CD14-positive monocyte (primary cell): Measurements from ENCODE around the gene ELMO2. TPM values are rescaled to one million over a fixed set of nuclear protein-coding genes. Genes with fewer than 3 reads are reported as not detected.

ENCODE experiments used
- DNase-seq, 3 donors: peaks; one replicate each; pipeline ENCODE4 v3.0.0-alpha.2; 2011 to 2022
- H2AFZ ChIP-seq: 2 replicates; pipeline ENCODE4 v1.6.0; 2012; ENCODE audit warnings: mild to moderate bottlenecking, low read depth, low read length, inconsistent platforms; ENCODE audit not compliant: insufficient read depth, poor library complexity, severe bottlenecking
- H3K27ac ChIP-seq, 2 donors: 1 replicate in 1 of 2; 2 replicates in 1 of 2; pipeline ENCODE4 v1.5.1; 2012 to 2013; ENCODE audit warnings: low read length in 2 of 2, control low read depth in 1 of 2, inconsistent platforms in 1 of 2, low read depth in 1 of 2, mild to moderate bottlenecking in 1 of 2
- H3K27me3 ChIP-seq, 2 donors: one replicate each; pipeline versions ENCODE4 v1.6.0 to v1.6.1; 2011 to 2013; ENCODE audit warnings: low read length in 2 of 2; ENCODE audit not compliant: control insufficient read depth in 2 of 2, insufficient read depth in 2 of 2
- H3K36me3 ChIP-seq, 2 donors: replicated peaks in 1 of 2; 1 replicate in 1 of 2; 2 replicates in 1 of 2; pipeline versions ENCODE4 v1.5.1 to v1.6.1; 2012 to 2013; ENCODE audit warnings: low read length in 2 of 2, control low read depth in 1 of 2, inconsistent platforms in 1 of 2, mild to moderate bottlenecking in 1 of 2; ENCODE audit not compliant: insufficient read depth in 2 of 2, control insufficient read depth in 1 of 2
- H3K4me1 ChIP-seq, 2 donors: 1 replicate in 1 of 2; 2 replicates in 1 of 2; pipeline versions ENCODE4 v1.5.1 to v1.6.1; 2012 to 2013; ENCODE audit warnings: low read length in 2 of 2, control low read depth in 1 of 2, inconsistent platforms in 1 of 2, mild to moderate bottlenecking in 1 of 2, moderate library complexity in 1 of 2; ENCODE audit not compliant: insufficient read depth in 2 of 2, control insufficient read depth in 1 of 2
- H3K4me2 ChIP-seq: replicated peaks from 2 replicates; pipeline ENCODE3; 2012; ENCODE audit warnings: low read length, moderate library complexity, mild to moderate bottlenecking; ENCODE audit not compliant: poor library complexity, severe bottlenecking; ENCODE audit errors: extremely low read depth
- H3K4me3 ChIP-seq, 3 experiments: fragments of 200-600 bp in 1 of 3; sonication (generic) in 1 of 3; replicated peaks in 1 of 3; 1 replicate in 2 of 3; 2 replicates in 1 of 3; pipeline ENCODE4 v1.5.1; 2011 to 2013; ENCODE audit warnings: low read length in 3 of 3, mild to moderate bottlenecking in 3 of 3, control low read depth in 2 of 3, low read depth in 2 of 3, inconsistent platforms in 1 of 3, moderate library complexity in 1 of 3
- H3K79me2 ChIP-seq: 2 replicates; pipeline ENCODE4 v1.6.0; 2012; ENCODE audit warnings: mild to moderate bottlenecking, control low read depth, inconsistent platforms, low read length, moderate library complexity; ENCODE audit not compliant: insufficient read depth
- H3K9ac ChIP-seq: 2 replicates; pipeline ENCODE4 v1.6.0; 2017; ENCODE audit warnings: low read length, mild to moderate bottlenecking; ENCODE audit not compliant: insufficient read depth, poor library complexity, severe bottlenecking
- H3K9me3 ChIP-seq, 2 donors: replicated peaks in 1 of 2; 1 replicate in 1 of 2; 2 replicates in 1 of 2; pipeline versions ENCODE4 v1.5.1 to v1.6.1; 2012 to 2013; ENCODE audit warnings: low read length in 2 of 2, control low read depth in 1 of 2; ENCODE audit not compliant: control insufficient read depth in 1 of 2, insufficient read depth in 1 of 2
- H4K20me1 ChIP-seq: 2 replicates; pipeline ENCODE4 v1.6.0; 2012; ENCODE audit warnings: mild to moderate bottlenecking, low read length, control low read depth, moderate library complexity; ENCODE audit not compliant: insufficient read depth
- H3K27ac Mint-ChIP-seq, 7 donors: one replicate each; pipeline ENCODE4 v1.8.0; 2020; ENCODE audit warnings: mild to moderate bottlenecking in 7 of 7, mixed read lengths in 7 of 7, moderate library complexity in 6 of 7, inconsistent platforms in 2 of 7
- H3K27me3 Mint-ChIP-seq, 3 donors: one replicate each; pipeline ENCODE4 v1.8.0; 2021 to 2022; ENCODE audit warnings: low read depth in 3 of 3, mild to moderate bottlenecking in 3 of 3, mixed read lengths in 3 of 3, moderate library complexity in 3 of 3, inconsistent platforms in 1 of 3
- H3K36me3 Mint-ChIP-seq, 2 donors: one replicate each; pipeline ENCODE4 v1.8.0; 2020; ENCODE audit warnings: mixed read lengths in 2 of 2, inconsistent platforms in 1 of 2, mild to moderate bottlenecking in 1 of 2
- H3K4me1 Mint-ChIP-seq: one replicate; pipeline ENCODE4 v1.8.0; 2020; ENCODE audit warnings: mild to moderate bottlenecking, mixed read lengths
- H3K4me3 Mint-ChIP-seq, 2 donors: one replicate each; pipeline ENCODE4 v1.8.0; 2020; ENCODE audit warnings: mild to moderate bottlenecking in 2 of 2, mixed read lengths in 2 of 2, moderate library complexity in 1 of 2
- H3K9me3 Mint-ChIP-seq, 7 donors: one replicate each; pipeline ENCODE4 v1.8.0; 2020 to 2022; ENCODE audit warnings: mixed read lengths in 7 of 7, mild to moderate bottlenecking in 6 of 7, moderate library complexity in 6 of 7, inconsistent platforms in 2 of 7
- CTCF ChIP-seq: fragments of 200-600 bp; IDR thresholded peaks from one replicate; pipeline ENCODE4 v1.8.0; 2022; ENCODE audit warnings: antibody characterized with exemption, mild to moderate bottlenecking
- WGBS: methylation state at CpG from one replicate; pipeline ENCODE4 v1.1.5; 2013; ENCODE audit warnings: missing lambda C conversion rate; ENCODE audit not compliant: insufficient coverage; 5-methylcytosine and 5-hydroxymethylcytosine counted together
- intact Hi-C, 2 donors: fragments of 100-400 bp; cut with micrococcal nuclease; formaldehyde crosslinking; loops; one replicate each; pipeline versions ENCODE4 v1.15.0 to v1.15.1; 2023
- polyA plus RNA-seq, 3 donors: library from polyadenylated mRNA; depleted of rRNA in 1 of 3; unstranded in 2 of 3; stranded (reverse) in 1 of 3; fragments of 300-500 nt in 2 of 3; fragments of >200 nt in 1 of 3; fragmentation: Illumina TruSeq in 2 of 3; gene quantifications; 1 replicate in 2 of 3; 2 replicates in 1 of 3; pipeline ENCODE4 v1.2.3, GENCODE V29; 2012 to 2021

ELMO2 gene
- polyA plus RNA-seq, 3 donors, result 35.3 to 53.1 (median 42.3) TPM

DNA sequence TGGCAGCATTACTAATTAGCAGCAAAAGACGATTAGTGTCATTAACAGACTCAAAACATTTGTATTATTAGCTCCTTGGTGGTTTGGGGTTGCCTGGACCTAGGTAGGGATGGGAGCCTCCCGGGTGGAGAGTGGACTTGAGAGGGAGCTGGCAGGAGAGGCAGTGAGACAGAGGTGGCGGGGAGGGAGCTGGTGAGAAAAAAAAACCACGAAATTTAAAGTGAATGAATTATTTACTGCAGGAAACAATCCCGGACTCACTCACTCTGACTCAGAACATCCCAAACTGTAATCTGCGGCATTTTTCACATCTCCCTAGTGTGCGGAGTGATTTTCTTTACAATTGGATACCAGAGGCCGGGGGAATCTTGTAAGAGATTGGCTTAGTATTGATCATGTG, 83.8 kb downstream of the ELMO2 start:
- H3K36me3 Mint-ChIP-seq, result no peaks in the 10 kb centered on the region
- peaks cover 14 to 35% (median 17%) of the 10 kb centered on the region in 3 donors for H3K27me3 Mint-ChIP-seq

DNA sequence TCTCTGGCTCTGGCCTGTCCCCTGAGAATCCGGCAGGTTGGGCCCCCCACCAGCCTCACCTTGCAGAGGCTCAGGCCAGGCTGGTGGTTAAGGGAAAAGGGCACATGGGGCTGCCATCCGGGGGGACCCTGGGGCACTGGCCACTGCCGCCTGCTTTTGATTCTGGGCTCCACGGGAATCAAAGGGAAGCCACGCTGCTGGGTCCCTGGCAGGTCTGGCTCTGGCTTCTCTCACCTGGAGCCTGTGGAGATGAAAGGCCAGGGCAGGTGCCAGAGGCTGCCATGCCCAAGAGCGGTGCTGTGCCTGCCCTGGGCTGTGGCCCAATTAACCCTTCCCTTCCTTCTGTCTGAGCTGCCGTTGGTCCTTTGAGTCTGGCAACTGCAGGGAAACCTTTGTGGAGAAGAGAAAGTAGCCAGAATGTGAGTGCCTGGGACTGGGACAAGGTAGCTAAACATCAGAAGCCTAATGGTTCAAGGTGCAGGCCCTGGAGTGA, 88.7 kb downstream of the ELMO2 start:
- Histone ChIP-seq H3K4me3 (no peak overlapping the region), H3K9ac (no peak overlapping the region), H3K27me3 (peaks cover 22 to 53% of the 10 kb centered on the region in 2 donors), H3K27ac (no peak overlapping the region), H3K4me2 (no peak overlapping the region), H3K36me3 (no peaks in the 10 kb centered on the region), H4K20me1 (no peaks in the 10 kb centered on the region), H3K79me2 (no peaks in the 10 kb centered on the region), H3K4me1 (no peaks in the 10 kb centered on the region), H3K9me3 (peaks cover 0 to 10% of the 10 kb centered on the region in 2 donors), H2AFZ (no peak overlapping the region)
- intact Hi-C loops, result no loop called here
- DNase-seq, result no peak
- TF ChIP-seq CTCF, result no peak
- Mint-ChIP-seq H3K36me3 (no peaks in the 10 kb centered on the region), H3K4me1 (no peaks in the 10 kb centered on the region), H3K9me3 (peaks cover 0 to 4% (median 0%) of the 10 kb centered on the region in 7 donors), H3K27me3 (peaks cover 59 to 82% (median 59%) of the 10 kb centered on the region in 3 donors), H3K4me3 (peak overlapping the region in 1 of 2 donors; percentile 5), H3K27ac (no peak overlapping the region)
- 91% methylated on average over 5 of the region's 7 CpGs for WGBS

More for the DNA sequence above, 83.8 kb downstream of the ELMO2 start:
- no peaks in the 10 kb centered on the region for H3K36me3 ChIP-seq
- no peaks in the 10 kb centered on the region for H3K79me2 ChIP-seq
- Mint-ChIP-seq H3K4me3 (no peak overlapping the region), H3K27ac (no peak overlapping the region), H3K4me1 (no peaks in the 10 kb centered on the region), H3K9me3 (no peaks in the 10 kb centered on the region)
- WGBS, result no CpG with 5 or more reads among the region's 8 CpGs
- no peaks in the 10 kb centered on the region for H3K4me1 ChIP-seq
- intact Hi-C loops, result no loop called here
- no peak overlapping the region for H3K4me3 ChIP-seq
- H4K20me1 ChIP-seq, result no peaks in the 10 kb centered on the region
- H2AFZ ChIP-seq, result no peak overlapping the region
- no peak for TF ChIP-seq CTCF
- no peak overlapping the region for H3K4me2 ChIP-seq
- no peaks in the 10 kb centered on the region for H3K9me3 ChIP-seq
- peaks cover 0 to 4% of the 10 kb centered on the region in 2 donors for H3K27me3 ChIP-seq
- no peak overlapping the region for H3K27ac ChIP-seq
- DNase-seq, result no peak
- H3K9ac ChIP-seq, result no peak overlapping the region
